Measurements from ENCODE around the gene RBFOX1.
A peak's percentile ranks its signal among the peaks of the same experiment; 100 is the strongest.
"Not testable (repeated sequence)": the region's sequence is repeated elsewhere in the genome, so short reads cannot be mapped to it uniquely, and the experiment has no call there.

The RBFOX1 gene

GRCh38 chr16:7487574-7488323 is 155.1 kb downstream of the RBFOX1 start:
- DNase-seq: no peak

- no peak for DNase-seq
These were observed 159.5 kb downstream of the RBFOX1 start for GRCh38 chr16:7492122-7492521.

GRCh38 chr16:7493133-7493532 is 160.5 kb downstream of the RBFOX1 start:
- DNase-seq: no peak

DNA sequence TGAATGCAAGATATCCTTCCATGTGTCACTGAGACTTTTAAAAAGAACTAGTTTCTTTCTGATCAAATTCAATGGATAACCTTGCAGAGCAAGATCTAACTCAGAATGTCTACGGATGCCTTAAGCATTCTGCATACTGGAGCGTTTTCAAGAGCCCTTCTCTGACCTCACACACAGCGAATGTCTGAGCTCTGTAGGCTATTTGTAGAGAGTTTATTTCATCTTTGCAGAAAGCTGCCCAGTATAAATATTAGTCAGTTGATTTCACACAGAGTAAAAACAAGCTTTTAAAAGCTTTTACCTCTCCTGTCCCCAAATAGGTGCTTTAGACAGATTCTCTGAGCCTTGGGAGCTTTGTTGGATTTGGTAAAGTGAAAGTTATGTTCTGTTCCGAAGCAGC is 165.0 kb downstream of the RBFOX1 start:
- no peak for DNase-seq

DNA sequence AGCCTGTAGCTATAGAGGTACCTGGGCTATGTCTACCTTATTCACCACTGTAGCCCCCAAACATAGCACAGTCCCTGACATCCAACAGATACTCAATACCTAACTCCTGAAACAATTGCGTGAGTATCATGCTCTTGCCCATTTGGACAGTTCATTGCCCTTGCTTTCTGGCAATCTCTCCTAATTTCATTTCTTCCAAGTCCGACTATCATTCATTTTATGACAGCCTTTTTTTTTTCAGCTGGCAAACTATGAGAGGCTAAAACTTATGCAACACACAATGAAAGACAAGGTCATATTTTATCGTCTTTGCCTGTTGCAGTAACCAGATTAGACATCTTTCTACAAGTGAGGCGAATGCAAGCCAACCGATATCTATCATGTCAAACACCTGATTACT is 169.2 kb downstream of the RBFOX1 start:
- no peak for DNase-seq

- not testable (repeated sequence) for DNase-seq
These were observed 170.0 kb downstream of the RBFOX1 start for GRCh38 chr16:7502591-7503157.

DNA sequence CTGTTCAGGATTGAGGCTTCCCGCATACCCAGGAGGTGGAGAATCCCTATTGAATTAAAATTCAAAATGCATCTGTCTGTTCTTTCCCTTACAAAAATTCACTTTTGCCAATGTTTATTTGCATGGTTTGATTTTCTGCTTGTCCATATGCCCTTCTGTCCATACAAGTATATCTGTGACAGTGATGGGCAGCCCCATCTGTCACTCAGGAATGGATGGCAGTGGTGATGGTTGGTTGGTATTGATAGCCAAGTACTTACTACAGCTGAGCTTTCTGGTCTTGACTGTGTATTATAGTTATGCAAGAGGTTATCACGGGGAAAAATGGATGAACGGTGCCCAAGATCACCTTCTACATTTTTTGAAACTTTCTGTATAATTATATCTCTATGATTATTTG is 171.0 kb downstream of the RBFOX1 start:
- no peak for DNase-seq

DNA sequence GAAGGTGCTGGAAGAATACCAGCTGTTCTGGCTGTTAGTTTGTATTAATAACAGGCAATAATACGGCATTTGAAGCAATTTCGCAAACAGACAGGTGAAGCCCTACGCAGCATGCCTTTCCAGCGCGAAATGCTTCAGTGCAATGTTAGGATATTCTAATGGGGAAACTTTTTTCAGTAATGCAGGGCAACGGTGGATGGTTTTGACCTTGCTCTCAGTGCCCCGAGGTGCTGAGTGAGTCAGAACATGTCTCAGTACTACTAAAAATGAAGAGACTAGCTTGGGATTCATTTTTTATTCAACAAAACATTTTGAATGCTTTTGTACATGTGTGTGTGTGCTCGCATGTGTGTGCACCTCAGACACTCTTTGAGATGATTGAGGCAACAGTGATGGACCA is 172.2 kb downstream of the RBFOX1 start:
- DNase-seq: no peak

GRCh38 chr16:7505495-7505894 is 172.8 kb downstream of the RBFOX1 start:
- no peak for DNase-seq

DNA sequence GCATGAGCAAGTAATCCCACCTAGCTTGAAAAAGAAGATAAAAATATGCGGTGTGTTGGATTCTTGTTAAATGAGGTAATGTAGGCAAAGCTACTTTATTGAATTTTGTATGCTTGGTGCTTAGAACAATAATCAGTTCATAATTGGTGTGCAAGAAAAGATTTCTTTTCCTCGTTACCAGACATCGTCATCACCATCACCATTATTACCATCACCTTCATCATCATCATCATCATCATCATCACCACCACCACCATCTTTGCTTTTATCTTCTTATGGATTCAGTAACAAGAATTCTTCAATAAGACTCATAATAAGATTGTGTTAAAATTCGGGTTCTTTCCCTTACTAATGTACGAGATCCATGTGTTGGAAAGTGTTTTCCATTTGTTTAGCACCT is 173.7 kb downstream of the RBFOX1 start:
- DNase-seq: no peak

DNA sequence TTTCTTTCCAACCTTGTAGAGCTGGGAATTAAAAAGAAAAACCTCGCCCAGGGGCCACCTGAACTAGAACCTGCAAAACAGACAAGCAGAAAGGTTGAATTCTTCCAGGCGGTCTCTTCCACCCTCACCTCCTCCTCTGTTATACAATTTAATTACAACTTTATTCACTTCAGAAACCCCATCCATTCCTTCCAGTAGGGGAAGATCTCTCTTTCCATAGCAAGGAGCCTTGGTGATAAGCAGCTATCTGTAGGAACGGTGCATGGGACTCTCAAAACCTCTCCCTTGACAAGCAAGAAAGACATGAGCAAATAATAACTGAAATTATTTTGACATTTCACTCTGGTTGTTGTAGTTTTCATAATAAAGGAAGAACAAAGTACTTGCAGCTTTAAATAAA is 176.0 kb downstream of the RBFOX1 start:
- no peak for DNase-seq

- DNase-seq: no peak
These were observed 177.4 kb downstream of the RBFOX1 start for GRCh38 chr16:7509963-7510601.

- no peak for DNase-seq
These were observed 179.1 kb downstream of the RBFOX1 start for GRCh38 chr16:7511549-7512260.

DNA sequence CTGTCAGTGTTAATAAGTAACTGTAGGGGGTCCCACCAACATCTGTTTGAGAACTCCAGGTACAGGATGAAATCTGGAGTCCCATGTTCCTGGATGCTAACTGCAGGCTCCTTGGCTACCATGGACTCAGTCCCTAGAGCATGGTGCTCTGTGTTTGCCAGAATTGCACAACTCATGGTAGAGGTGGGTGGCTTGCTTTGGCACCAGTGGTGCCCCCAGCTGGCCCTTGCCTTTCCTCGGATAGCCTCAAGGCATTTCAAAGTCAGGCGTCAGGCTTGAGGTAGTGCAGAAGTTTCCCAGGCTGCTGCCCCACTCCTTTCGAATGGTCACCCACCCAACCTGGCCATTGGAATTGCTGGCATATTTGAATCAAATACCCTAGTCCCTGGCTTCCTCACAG is 179.9 kb downstream of the RBFOX1 start:
- DNase-seq: no peak

DNA sequence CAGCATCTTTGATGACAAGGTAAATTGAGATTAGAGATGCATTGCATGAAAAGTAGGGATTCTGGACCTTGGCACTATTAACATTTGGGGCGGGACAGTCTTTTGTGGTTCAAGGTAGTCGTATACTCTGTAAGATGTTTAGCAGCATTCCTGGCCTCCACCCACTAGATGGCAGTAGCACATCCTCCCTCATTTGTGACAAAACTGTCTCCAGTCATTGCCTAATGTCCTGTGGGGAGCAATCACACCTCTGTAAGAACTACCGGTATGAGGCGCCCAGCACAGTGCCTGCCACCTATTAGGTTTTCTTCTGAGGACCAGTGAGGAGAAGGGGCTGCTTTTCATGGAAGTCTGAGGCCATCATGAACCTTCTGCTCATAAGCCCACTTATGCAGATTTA is 180.8 kb downstream of the RBFOX1 start:
- DNase-seq: peak; percentile 7

DNA sequence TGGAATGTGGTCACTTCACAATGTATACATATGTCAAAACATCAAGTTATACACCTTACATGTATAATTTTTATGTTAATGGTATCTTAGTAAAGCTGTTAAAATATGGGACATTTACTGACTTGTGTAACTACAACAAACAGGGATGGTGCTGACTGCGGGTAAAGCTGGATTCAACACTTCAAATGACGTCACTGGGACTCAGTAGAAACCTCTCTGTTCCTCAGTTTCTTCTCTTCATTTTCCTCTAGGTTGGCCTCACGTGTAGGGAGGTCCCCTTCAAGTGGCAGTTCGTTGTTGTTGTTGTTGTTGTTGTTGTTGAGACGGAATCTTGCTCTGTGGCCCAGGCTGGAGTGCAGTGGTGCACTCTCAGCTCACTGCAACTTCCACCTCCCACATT is 182.9 kb downstream of the RBFOX1 start:
- no peak for DNase-seq

DNA sequence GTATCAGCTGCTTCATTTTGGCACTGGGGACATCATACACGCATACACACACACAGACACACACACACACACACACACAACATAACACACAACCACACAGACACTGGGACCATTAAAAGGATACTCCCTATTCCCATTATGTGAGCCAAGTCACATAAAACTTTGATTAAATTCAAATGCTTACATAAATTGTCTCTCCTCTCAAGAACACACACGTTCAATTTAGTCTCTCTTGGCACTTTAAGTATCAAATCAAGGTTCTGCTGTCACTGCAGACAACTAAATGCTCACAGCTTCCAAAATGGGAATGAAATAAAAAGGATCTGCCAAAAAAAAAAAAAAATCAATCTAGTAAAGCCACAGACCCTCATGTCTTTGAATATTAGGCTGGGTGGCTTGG is 184.9 kb downstream of the RBFOX1 start:
- no peak for DNase-seq

DNA sequence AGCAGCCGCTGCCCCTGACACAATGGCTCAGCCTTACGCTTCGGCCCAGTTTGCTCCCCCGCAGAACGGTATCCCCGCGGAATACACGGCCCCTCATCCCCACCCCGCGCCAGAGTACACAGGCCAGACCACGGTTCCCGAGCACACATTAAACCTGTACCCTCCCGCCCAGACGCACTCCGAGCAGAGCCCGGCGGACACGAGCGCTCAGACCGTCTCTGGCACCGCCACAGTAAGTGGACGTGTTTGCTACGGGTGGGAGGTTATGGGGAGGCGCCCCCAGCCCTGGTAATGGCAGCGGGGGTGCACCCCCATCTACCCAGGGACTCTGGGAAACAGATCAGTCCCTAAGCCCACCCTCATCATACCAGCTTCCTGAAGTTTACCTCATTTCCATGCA is 185.5 kb downstream of the RBFOX1 start:
- DNase-seq: no peak

- DNase-seq: no peak
These were observed 189.2 kb downstream of the RBFOX1 start for GRCh38 chr16:7521834-7522233.

DNA sequence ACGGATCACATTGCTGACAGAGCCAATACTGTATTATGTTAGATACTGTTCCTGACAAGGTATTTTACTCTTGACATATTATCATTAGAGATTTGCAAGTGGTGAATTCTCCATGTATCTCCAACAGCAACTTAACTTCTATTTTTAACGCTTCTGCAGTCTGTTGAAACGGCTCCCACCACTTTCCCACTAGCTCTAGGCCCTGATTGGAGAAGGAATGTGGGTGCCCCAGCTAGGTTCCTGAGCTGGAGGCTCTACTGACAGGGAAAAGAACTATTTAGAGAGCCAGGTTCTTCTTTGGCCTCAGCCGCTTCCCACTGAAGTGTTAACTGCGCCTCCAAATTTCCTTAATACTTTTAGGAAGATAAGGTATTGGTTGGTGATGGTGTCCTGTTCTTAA is 191.8 kb downstream of the RBFOX1 start:
- DNase-seq: no peak

GRCh38 chr16:7526736-7527135 is 194.1 kb downstream of the RBFOX1 start:
- DNase-seq: no peak

GRCh38 chr16:7532534-7532933 is 199.9 kb downstream of the RBFOX1 start:
- no peak for DNase-seq

DNA sequence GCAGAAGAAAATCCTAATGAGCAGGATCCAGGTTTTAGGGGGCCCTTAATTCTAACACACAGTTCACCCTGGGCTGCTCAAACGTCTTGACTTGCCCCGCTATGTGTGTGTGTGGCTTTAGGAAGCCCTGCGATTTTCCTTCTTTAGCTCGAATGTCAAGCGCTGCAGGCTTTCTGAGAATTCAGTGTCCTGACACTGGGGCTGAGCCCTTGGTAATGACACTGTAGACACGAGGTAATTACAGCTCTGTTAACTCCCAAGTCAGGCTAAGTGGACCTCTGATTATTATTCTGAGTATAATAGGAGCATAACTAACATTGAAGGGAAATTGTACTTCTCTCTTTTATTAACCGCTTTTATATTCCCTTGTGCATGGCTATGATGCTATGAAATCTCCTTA is 202.1 kb downstream of the RBFOX1 start:
- no peak for DNase-seq

GRCh38 chr16:7541026-7541425 is 208.4 kb downstream of the RBFOX1 start:
- no peak for DNase-seq
